Liver (tissue), 3 donors: Measurements from ENCODE around the gene ERV3-1.
"Not testable (repeated sequence)": the region's sequence is repeated elsewhere in the genome, so short reads cannot be mapped to it uniquely, and the experiment has no call there.

Experiments used
- ATF3 ChIP-seq: IDR thresholded peaks from 2 replicates; pipeline ENCODE4 v1.6.1; 2016; ENCODE audit warnings: antibody characterized with exemption
- CTCF ChIP-seq: fragments of 150-350 bp; IDR thresholded peaks from 2 replicates; pipeline ENCODE4 v1.5.1; 2017; ENCODE audit warnings: improper control_type of control experiment, low read depth, low read length; ENCODE audit not compliant: missing input control
- EGR1 ChIP-seq, 2 donors: IDR thresholded peaks; 2 replicates each; pipeline ENCODE4 v1.6.1; 2016 to 2018; ENCODE audit warnings: antibody characterized with exemption in 2 of 2, low read depth in 2 of 2
- GABPA ChIP-seq, 2 donors: IDR thresholded peaks in 1 of 2; conservative IDR thresholded peaks in 1 of 2; 2 replicates each; pipeline ENCODE4 v1.6.1; 2016; ENCODE audit warnings: antibody characterized with exemption in 2 of 2, mild to moderate bottlenecking in 1 of 2, moderate library complexity in 1 of 2
- MAX ChIP-seq: IDR thresholded peaks from 2 replicates; pipeline ENCODE4 v1.6.1; 2016; ENCODE audit warnings: antibody characterized with exemption
- RAD21 ChIP-seq, 2 donors: IDR thresholded peaks; 2 replicates each; pipeline ENCODE4 v1.6.1; 2016; ENCODE audit warnings: antibody characterized with exemption in 2 of 2, mild to moderate bottlenecking in 2 of 2
- REST ChIP-seq: IDR thresholded peaks from 2 replicates; pipeline ENCODE4 v1.6.1; 2016; ENCODE audit warnings: antibody characterized with exemption, mild to moderate bottlenecking
- TAF1 ChIP-seq: conservative IDR thresholded peaks from 2 replicates; pipeline ENCODE4 v1.6.1; 2016; ENCODE audit warnings: antibody characterized with exemption, mild to moderate bottlenecking
- YY1 ChIP-seq: IDR thresholded peaks from 2 replicates; pipeline ENCODE4 v1.6.1; 2016; ENCODE audit warnings: antibody characterized with exemption, mild to moderate bottlenecking
- ZBTB33 ChIP-seq: IDR thresholded peaks from 2 replicates; pipeline ENCODE4 v1.6.1; 2016; ENCODE audit warnings: antibody characterized with exemption
- donor health status: healthy.
- donor health status: healthy.

- not testable (repeated sequence) for TF ChIP-seq CTCF; REST; RAD21 (IDR thresholded peaks at IDR 0.05); YY1; ATF3; MAX; TAF1; GABPA (IDR thresholded peaks at IDR 0.05 in 1 of 2, conservative IDR thresholded peaks at IDR 0.05 in 1 of 2); ZBTB33; EGR1 (IDR thresholded peaks at IDR 0.05; ENCODE audit: low read depth in 2 of 2)
Observed at GRCh38 chr7:65009394-65009793, 2.9 kb upstream of the ERV3-1 start.
